ENCODE data around the gene GYPE.
"Not testable (repeated sequence)": the region's sequence is repeated elsewhere in the genome, so short reads cannot be mapped to it uniquely, and the experiment has no call there.

DNA sequence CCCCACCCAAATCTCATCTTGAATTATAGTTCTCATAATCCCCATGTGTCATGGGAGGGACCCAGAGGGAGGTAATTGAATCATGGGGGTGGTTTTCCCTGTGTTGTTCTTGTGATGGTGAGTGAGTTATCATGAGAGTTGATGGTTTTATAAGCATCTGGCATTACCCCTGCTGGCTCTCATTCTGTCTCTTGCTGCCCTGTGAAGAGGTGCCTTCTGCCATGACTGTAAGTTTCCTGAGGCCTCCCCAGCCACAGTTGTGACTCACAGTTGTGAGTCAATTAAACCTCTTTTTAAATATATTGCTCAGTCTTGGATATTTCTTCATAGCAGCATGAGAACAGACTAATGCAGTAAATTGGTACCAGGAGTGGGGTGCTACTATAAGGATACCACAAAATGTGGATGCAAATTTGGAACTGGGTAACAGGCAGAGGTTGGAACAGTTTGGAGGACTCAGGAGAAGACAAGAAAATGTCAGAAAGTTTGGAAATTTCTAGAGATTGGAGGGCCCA lies 46.2 kb upstream of the GYPE start:
- TF ChIP-seq CTCF, POLR2A, POLR2AphosphoS5 (IDR thresholded peaks at IDR 0.05): not testable (repeated sequence)

All from breast epithelium (tissue), 3 donors.